HG03354 (cell line): ENCODE measurements around the gene ZNF45.
A peak's percentile ranks its signal among the peaks of the same experiment; 100 is the strongest.
"Not testable (repeated sequence)": the region's sequence is repeated elsewhere in the genome, so short reads cannot be mapped to it uniquely, and the experiment has no call there.

Experiments
- ATAC-seq: cut with Tn5 transposase; IDR thresholded peaks from one replicate; pipeline ENCODE4 v1.9.1; 2021; ENCODE audit warnings: mild to moderate bottlenecking; ENCODE audit not compliant: unreplicated experiment, poor library complexity, severe bottlenecking

ZNF45 gene

GRCh38 chr19:43923875-43924274 is 11.2 kb downstream of the ZNF45 start:
- no peak for ATAC-seq

GRCh38 chr19:43914051-43914450 is 21.0 kb downstream of the ZNF45 start:
- ATAC-seq, result no peak

- ATAC-seq, result no peak
These were observed 21.7 kb downstream of the ZNF45 start for GRCh38 chr19:43913383-43913782.

- no peak for ATAC-seq
These were observed 24.2 kb downstream of the ZNF45 start for GRCh38 chr19:43910884-43911283.

- no peak for ATAC-seq
These were observed 26.4 kb downstream of the ZNF45 start for GRCh38 chr19:43908659-43909058.

GRCh38 chr19:43906774-43907173 is 28.3 kb downstream of the ZNF45 start:
- ATAC-seq, result no peak

GRCh38 chr19:43905897-43906296 is 29.2 kb downstream of the ZNF45 start:
- no peak for ATAC-seq

- no peak for ATAC-seq
These were observed 32.7 kb downstream of the ZNF45 start for GRCh38 chr19:43902399-43902798.

- peak; percentile 94 for ATAC-seq
These were observed 33.4 kb downstream of the ZNF45 start for GRCh38 chr19:43901395-43902390.

- no peak for ATAC-seq
These were observed 39.3 kb downstream of the ZNF45 start for GRCh38 chr19:43895727-43896308.

GRCh38 chr19:43883864-43884263 is 51.2 kb downstream of the ZNF45 start, which contains the start of gene ZNF404:
Gene ZNF404, minus strand, starts transcription at chr19:43883964.
- ATAC-seq, result no peak

GRCh38 chr19:43880483-43880882 is 54.6 kb downstream of the ZNF45 start:
- no peak for ATAC-seq

GRCh38 chr19:43872547-43873336 is 62.3 kb downstream of the ZNF45 start:
- ATAC-seq, result no peak

GRCh38 chr19:43866923-43867322 is 68.2 kb downstream of the ZNF45 start:
- not testable (repeated sequence) for ATAC-seq
